ENCODE results near the gene TTYH1.
A peak's percentile ranks its signal among the peaks of the same experiment; 100 is the strongest.

Gene TTYH1

DNA sequence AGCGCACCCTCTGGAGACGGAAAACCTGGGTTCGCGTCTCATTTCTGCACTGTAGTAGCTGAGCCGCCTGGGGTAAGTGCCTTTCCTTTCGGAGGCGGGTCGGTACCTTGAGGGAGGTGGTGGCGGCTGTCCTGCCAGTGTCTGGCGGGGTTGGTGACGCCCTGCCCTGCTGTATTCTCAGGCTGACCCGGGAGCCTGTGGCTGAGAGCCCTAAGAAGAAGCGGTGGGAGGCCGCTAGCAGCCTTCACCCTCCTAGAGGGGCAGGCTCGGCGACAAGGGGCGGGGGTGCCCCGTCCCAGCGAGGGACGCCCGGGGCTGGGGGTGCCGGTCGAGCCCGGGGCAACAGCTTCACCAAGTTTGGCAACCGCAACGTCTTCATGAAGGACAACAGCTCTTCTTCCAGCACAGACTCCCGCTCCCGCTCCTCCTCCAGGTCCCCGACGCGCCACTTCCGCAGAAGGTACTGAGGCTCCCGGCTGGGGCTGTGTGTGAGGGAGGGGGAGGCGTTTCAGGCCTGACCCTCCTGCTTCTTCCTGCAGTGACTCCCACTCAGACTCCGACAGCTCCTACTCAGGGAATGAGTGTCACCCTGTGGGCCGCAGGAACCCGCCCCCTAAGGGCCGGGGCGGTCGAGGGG lies 40.6 kb downstream of the TTYH1 start:
- no peaks in the 10 kb centered on the region for H3K9me3 ChIP-seq (ENCODE audit: low read depth, low read length)
- no peak overlapping the region for H3K9ac ChIP-seq (ENCODE audit: insufficient read length)
- no peak for DNase-seq (ENCODE audit: low read depth, low spot score)
- H3K27ac ChIP-seq, result no peak overlapping the region
- peaks cover 91% of the 10 kb centered on the region for H3K36me3 ChIP-seq (ENCODE audit: insufficient read depth, low read length)
- H3K4me3 ChIP-seq, result no peak overlapping the region
- TF ChIP-seq EZH2 (IDR thresholded peaks at IDR 0.05) (no peak), POLR2AphosphoS5 (IDR thresholded peaks at IDR 0.05; ENCODE audit: borderline replicate concordance, low read depth, low read length) (no peak)

DNA sequence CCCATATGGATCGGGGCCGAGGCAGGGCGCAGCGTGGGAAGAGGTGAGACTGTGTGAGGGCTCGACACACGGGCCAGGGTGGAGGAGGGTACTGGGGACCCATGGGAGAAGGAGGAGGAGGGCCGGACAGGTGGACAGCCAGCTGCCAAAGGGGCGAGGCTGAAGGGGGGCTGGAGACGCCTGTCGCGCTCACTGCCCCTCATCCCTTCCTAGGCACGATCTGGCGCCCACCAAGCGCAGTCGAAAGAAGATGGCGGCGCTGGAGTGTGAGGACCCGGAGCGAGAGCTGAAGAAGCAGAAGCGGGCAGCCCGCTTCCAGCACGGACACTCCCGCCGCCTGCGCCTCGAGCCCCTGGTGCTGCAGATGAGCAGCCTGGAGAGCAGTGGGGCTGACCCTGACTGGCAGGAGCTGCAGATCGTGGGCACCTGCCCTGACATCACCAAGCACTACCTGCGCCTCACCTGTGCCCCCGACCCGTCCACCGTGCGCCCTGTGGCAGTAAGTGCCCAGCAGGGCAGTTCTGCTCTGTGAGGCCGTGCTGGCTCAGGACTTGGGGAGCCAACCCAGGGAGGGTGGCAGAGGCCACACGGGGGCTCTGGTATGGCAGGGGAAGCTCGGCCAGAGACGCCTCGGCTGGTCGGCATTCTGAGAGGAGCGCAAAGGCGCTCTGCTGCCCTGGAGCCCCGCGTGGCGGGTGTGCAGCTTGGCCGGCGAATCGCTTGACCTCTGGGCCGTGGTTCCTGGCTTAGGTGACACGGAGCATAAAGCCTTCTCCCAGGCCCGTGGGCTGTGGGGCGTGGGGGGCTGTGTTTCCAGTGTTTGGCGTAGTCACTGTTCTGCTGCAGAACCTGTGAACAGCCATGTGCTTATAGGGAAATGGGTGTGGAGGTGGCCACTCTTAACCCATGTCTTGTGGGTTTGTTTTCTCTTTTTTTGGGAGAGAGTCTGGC lies 41.4 kb downstream of the TTYH1 start:
- Histone ChIP-seq H3K9ac (ENCODE audit: insufficient read length) (no peak overlapping the region), H3K9me3 (ENCODE audit: low read depth, low read length) (no peaks in the 10 kb centered on the region), H3K4me3 (no peak overlapping the region), H3K36me3 (ENCODE audit: insufficient read depth, low read length) (peaks cover 88% of the 10 kb centered on the region), H3K27ac (no peak overlapping the region)
- TF ChIP-seq POLR2AphosphoS5 (IDR thresholded peaks at IDR 0.05; ENCODE audit: borderline replicate concordance, low read depth, low read length), result no peak; the same call in 1 of the 2 replicates
- TF ChIP-seq FOXP2 (optimal IDR thresholded peaks at IDR 0.05; ENCODE audit: control extremely low read depth, extremely low read length, insufficient read depth), result no peak
- DNase-seq (ENCODE audit: low read depth, low spot score), result no peak

DNA sequence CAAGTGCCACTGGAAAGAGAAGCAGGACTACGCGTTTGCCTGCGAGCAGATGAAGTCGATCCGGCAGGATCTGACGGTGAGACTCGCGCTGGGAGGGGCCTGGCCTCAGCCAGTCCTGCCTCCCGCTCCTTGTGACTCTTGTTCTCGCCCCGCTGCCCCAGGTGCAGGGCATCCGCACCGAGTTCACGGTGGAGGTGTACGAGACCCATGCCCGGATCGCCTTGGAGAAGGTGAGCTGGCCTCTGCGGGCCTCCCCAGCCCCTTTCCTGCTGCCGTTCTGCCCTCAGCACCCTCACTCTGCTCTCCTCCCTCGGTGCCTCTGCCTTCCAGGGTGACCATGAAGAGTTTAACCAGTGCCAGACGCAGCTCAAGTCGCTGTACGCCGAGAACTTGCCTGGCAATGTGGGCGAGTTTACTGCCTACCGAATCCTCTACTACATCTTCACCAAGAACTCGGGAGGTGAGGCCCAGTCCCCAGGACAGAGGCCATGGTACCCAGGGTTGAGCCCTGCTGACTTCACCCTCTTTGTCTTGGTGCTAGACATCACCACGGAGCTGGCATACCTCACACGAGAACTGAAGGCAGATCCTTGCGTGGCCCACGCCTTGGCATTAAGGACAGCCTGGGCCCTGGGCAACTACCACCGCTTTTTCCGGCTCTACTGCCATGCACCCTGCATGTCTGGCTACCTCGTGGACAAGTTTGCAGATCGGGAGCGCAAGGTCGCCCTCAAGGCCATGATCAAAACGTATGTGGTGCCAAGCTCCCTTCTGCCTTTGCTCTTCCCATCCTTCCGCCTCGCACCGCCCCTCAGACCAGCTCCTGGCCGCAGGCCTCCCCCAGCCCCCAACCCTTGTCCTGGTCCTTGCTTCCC lies 42.7 kb downstream of the TTYH1 start:
- TF ChIP-seq POLR2AphosphoS5 (IDR thresholded peaks at IDR 0.05; ENCODE audit: borderline replicate concordance, low read depth, low read length), result no peak
- TF ChIP-seq EZH2 (IDR thresholded peaks at IDR 0.05), result no peak
- TF ChIP-seq FOXP2 (optimal IDR thresholded peaks at IDR 0.05; ENCODE audit: control extremely low read depth, extremely low read length, insufficient read depth), result no peak
- Histone ChIP-seq H3K4me3 (no peak overlapping the region), H3K9ac (ENCODE audit: insufficient read length) (no peak overlapping the region), H3K9me3 (ENCODE audit: low read depth, low read length) (no peaks in the 10 kb centered on the region), H3K27ac (no peak overlapping the region), H3K36me3 (ENCODE audit: insufficient read depth, low read length) (peaks cover 82% of the 10 kb centered on the region)
- DNase-seq (ENCODE audit: low read depth, low spot score), result no peak

DNA sequence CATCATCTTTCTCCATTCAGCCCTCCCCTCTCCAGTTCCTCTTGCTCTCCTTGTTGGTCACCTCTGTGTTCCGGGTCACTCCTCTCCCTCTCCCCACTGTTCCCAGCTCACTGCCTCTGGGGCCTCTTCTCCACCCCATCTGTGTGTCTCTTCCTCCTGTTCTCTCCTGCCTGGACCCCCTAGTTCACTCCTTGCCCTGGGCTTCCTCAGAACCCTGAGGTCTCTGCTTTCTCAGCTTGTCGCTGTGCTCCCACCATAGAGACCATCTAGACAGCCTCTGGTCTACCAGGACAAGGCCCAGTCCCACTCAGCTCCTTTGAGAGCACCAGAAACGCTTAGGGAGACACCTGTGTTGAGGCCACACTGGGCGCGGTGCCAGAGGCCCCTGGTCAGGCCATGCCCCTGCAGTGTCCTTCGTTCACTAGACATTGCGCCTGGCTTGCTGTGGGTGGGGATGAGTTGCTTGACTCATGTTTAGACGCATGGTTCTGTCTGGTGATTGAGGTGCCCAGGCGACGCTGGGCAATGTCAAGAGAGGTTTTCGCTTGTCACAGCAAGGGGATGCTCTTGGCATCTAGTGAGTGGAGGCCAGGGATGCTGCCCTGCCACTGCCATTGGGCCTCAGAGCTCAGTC lies 43.5 kb downstream of the TTYH1 start:
- Histone ChIP-seq H3K9me3 (ENCODE audit: low read depth, low read length) (no peaks in the 10 kb centered on the region), H3K27ac (no peak overlapping the region), H3K4me3 (no peak overlapping the region), H3K9ac (ENCODE audit: insufficient read length) (no peak overlapping the region), H3K36me3 (ENCODE audit: insufficient read depth, low read length) (peaks cover 75% of the 10 kb centered on the region)
- TF ChIP-seq FOXP2 (optimal IDR thresholded peaks at IDR 0.05; ENCODE audit: control extremely low read depth, extremely low read length, insufficient read depth) (no peak), EZH2 (IDR thresholded peaks at IDR 0.05) (no peak), POLR2AphosphoS5 (IDR thresholded peaks at IDR 0.05; ENCODE audit: borderline replicate concordance, low read depth, low read length) (no peak)
- no peak for DNase-seq (ENCODE audit: low read depth, low spot score)

DNA sequence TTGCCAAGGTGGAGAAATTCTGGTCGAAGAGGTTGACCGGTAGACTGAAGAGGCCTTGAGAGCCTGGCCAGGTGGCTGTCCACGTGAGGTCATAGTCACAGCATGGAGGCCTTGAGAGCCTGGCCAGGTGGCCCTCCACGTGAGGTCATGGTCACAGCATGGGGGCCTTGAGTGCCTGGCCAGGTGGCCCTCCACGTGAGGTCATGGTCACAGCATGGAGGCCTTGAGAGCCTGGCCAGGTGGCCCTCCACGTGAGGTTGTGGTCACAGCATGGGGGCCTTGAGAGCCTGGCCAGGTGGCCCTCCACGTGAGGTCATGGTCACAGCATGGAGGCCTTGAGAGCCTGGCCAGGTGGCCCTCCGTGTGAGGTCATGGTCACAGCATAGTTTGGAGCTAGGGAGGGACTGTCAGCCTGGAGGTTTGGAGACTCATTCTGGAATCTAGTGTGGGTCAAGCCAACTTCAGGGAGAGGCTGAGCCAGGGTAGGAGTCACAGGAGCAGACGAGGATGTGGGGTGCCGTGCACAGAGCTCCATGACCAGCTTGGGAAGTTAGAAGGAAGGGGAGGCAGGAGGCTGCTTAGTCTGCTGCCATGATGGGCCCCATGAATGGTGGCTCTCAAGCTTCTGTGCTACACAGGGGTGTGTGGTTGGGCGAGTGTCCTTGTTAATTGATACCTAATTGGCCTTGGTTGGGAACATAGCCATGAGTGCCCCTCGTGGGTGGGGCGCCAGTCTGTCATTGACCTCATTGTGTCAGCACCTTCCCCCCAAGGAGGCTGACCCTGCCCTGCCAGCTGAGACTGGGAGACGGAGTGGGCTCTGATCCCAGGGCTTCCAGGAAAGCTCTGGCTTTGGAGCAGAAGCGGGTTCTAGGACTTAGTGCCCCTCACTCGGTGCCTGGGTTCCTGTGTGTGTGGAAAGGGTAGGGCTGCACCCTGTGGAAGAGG lies 44.3 kb downstream of the TTYH1 start:
- no peak for TF ChIP-seq EZH2 (IDR thresholded peaks at IDR 0.05)
- TF ChIP-seq FOXP2 (optimal IDR thresholded peaks at IDR 0.05; ENCODE audit: control extremely low read depth, extremely low read length, insufficient read depth), result no peak
- TF ChIP-seq POLR2AphosphoS5 (IDR thresholded peaks at IDR 0.05; ENCODE audit: borderline replicate concordance, low read depth, low read length), result no peak
- H3K27ac ChIP-seq, result peak overlapping the region; percentile 42; the same call in 1 of the 2 replicates
- DNase-seq (ENCODE audit: low read depth, low spot score), result no peak
- H3K36me3 ChIP-seq (ENCODE audit: insufficient read depth, low read length), result peaks cover 67% of the 10 kb centered on the region
- H3K9ac ChIP-seq (ENCODE audit: insufficient read length), result no peak overlapping the region
- H3K9me3 ChIP-seq (ENCODE audit: low read depth, low read length), result no peaks in the 10 kb centered on the region
- H3K4me3 ChIP-seq, result no peak overlapping the region

DNA sequence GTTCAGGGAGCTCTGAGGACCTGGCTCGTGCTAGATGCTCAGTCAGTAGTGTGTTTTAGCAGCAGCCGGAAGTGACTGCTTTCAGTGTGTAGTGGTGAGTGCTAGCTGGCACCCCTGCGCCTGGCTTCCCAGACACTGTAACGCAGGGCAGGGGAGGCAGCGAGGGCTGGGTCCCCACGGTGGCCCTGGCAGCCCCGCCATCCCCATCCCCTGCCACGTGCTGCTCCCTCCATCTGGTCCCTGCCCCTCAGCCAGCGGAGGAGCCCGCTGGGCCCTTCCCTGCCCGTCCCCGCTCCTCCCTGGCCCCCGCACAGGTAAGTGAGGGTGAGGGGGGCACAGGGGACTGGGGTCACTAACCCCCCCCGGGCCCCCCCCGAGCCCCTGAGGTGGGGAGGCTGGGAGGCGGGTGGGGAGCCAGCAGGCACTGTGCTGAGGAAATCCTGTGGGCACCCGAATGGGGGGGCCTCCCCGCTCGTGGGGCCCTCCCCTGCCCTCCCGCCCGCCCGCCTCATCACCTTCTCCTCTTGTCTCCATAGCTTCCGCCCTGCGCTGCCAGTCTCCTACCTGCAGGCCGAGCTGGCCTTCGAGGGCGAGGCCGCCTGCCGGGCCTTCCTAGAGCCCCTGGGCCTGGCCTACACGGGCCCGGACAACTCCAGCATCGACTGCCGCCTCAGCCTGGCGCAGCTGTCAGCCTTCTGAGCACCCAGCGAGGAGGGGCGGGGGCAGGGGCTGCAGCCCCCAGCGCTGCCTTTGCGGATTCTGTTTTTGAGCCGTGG lies 45.2 kb downstream of the TTYH1 start:
- Histone ChIP-seq H3K9ac (ENCODE audit: insufficient read length) (no peak overlapping the region), H3K4me3 (no peak overlapping the region), H3K9me3 (ENCODE audit: low read depth, low read length) (no peaks in the 10 kb centered on the region), H3K36me3 (ENCODE audit: insufficient read depth, low read length) (peaks cover 58% of the 10 kb centered on the region), H3K27ac (peak overlapping the region; percentile 88)
- no peak for DNase-seq (ENCODE audit: low read depth, low spot score)
- TF ChIP-seq FOXP2 (optimal IDR thresholded peaks at IDR 0.05; ENCODE audit: control extremely low read depth, extremely low read length, insufficient read depth), result no peak
- peak; percentile 0; the same call in 1 of the 2 replicates for TF ChIP-seq POLR2AphosphoS5 (IDR thresholded peaks at IDR 0.05; ENCODE audit: borderline replicate concordance, low read depth, low read length)
